Breast epithelium (tissue), 3 donors: ENCODE results near the gene CACNA1I.

Experiments used
- POLR2AphosphoS5 ChIP-seq, 3 donors: sonication (generic); formaldehyde crosslinking; IDR thresholded peaks; one replicate each; pipeline ENCODE4 v1.6.1; 2017; ENCODE audit warnings: antibody characterized with exemption in 3 of 3
- TF ChIP-seq, protein P1 (sequence below), 3 donors: fragments of 450-650 bp; IDR thresholded peaks; one replicate each; pipeline ENCODE4 v1.5.1; 2016 to 2017; ENCODE audit warnings: antibody characterized with exemption in 3 of 3, mild to moderate bottlenecking in 3 of 3, moderate library complexity in 3 of 3

DNA sequence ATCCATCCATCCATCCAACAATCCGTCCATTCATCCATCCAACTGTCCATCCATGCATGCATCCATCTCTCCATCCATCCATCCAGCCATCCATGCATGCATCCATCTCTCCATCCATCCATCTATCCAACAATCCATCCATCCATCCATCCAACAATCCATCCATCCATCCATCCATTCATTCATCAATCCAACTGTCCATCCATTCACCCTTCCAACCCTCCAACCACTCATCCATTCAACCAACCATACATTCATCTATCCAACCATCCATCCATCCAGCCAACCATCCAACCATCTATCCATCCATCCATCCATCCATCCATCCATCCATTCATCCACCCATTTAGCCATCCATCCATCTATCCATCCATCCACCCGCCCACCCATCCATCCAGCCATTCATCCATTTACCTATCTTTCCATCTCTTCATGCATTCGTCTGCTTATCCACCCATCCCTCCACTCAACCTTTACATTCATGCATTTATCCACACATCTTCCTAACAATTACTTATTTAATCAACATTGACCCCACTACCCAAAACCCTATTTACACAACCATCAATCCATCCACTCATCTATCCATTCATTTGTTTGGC lies 12.6 kb downstream of the CACNA1I start:
- TF ChIP-seq, protein P1, sequence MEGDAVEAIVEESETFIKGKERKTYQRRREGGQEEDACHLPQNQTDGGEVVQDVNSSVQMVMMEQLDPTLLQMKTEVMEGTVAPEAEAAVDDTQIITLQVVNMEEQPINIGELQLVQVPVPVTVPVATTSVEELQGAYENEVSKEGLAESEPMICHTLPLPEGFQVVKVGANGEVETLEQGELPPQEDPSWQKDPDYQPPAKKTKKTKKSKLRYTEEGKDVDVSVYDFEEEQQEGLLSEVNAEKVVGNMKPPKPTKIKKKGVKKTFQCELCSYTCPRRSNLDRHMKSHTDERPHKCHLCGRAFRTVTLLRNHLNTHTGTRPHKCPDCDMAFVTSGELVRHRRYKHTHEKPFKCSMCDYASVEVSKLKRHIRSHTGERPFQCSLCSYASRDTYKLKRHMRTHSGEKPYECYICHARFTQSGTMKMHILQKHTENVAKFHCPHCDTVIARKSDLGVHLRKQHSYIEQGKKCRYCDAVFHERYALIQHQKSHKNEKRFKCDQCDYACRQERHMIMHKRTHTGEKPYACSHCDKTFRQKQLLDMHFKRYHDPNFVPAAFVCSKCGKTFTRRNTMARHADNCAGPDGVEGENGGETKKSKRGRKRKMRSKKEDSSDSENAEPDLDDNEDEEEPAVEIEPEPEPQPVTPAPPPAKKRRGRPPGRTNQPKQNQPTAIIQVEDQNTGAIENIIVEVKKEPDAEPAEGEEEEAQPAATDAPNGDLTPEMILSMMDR (IDR thresholded peaks at IDR 0.05), result no peak
- no peak for TF ChIP-seq POLR2AphosphoS5 (IDR thresholded peaks at IDR 0.05)
